Fibroblast of lung (primary cell): ENCODE results near the gene AMOTL2.

Source experiments
- EZH2 ChIP-seq: IDR thresholded peaks from 2 replicates; pipeline ENCODE4 v1.5.1; 2012; ENCODE audit warnings: low read length, control low read depth, mild to moderate bottlenecking; ENCODE audit errors: missing control alignments
- TF ChIP-seq, protein P1 (sequence below), 2 donors: IDR thresholded peaks in 1 of 2; conservative IDR thresholded peaks in 1 of 2; 1 replicate in 1 of 2; 2 replicates in 1 of 2; pipeline ENCODE4 v1.5.1; 2011 to 2012; ENCODE audit warnings: low read length in 2 of 2, control low read depth in 1 of 2, inconsistent platforms in 1 of 2, low read depth in 1 of 2, mild to moderate bottlenecking in 1 of 2

DNA sequence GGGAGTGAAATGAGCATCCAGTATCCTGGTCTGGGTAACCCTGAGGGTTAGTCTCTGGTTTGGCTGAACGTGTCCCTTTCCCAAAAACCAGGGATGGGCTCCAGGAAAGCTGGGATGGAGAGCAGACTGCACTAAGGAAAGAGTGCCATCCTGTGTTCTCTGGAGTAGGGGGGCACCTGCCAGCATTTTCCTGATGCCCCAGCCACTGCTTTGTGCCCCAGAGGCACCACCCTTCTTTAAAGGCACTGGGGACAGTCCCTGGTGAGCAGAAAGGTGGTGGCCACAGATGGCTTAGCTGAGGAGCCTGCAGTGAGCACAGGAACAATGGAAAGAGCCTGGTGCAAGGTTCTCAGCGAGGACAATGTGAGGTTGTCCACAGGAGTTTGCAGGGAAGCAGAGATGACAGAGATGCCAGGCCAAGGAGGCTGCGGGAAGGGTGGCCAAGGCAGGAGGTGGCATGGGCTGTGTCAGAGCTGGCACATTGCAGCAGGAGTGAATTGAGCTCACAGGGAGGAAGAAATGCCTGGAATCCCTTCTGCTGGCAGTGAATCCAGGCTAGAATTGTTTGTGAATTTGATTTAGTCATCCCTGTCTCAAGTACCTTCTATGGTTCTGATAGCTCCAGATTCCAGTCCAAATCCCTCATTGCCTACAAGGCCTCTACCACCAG is 39.9 kb downstream of the AMOTL2 start:
- no peak for TF ChIP-seq EZH2
- TF ChIP-seq, protein P1, sequence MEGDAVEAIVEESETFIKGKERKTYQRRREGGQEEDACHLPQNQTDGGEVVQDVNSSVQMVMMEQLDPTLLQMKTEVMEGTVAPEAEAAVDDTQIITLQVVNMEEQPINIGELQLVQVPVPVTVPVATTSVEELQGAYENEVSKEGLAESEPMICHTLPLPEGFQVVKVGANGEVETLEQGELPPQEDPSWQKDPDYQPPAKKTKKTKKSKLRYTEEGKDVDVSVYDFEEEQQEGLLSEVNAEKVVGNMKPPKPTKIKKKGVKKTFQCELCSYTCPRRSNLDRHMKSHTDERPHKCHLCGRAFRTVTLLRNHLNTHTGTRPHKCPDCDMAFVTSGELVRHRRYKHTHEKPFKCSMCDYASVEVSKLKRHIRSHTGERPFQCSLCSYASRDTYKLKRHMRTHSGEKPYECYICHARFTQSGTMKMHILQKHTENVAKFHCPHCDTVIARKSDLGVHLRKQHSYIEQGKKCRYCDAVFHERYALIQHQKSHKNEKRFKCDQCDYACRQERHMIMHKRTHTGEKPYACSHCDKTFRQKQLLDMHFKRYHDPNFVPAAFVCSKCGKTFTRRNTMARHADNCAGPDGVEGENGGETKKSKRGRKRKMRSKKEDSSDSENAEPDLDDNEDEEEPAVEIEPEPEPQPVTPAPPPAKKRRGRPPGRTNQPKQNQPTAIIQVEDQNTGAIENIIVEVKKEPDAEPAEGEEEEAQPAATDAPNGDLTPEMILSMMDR (conservative IDR thresholded peaks at IDR 0.05 in 1 of 2, IDR thresholded peaks at IDR 0.05 in 1 of 2; ENCODE audit: low read depth in 1 of 2, low read length in 2 of 2), result no peak
